Stimulated activated CD4-positive, alpha-beta T cell treated with anti-CD3 and anti-CD28 coated beads, Interleukin-4, amount 100 ng/mL, for 48 hours (primary cell): ENCODE measurements around the gene RPS15A.
"Not testable (repeated sequence)": the region's sequence is repeated elsewhere in the genome, so short reads cannot be mapped to it uniquely, and the experiment has no call there.

Source experiments
- DNase-seq, 2 donors: peaks; one replicate each; pipeline ENCODE4 v3.0.0-alpha.2; 2020; ENCODE audit warnings: low read depth in 2 of 2

The RPS15A gene

DNA sequence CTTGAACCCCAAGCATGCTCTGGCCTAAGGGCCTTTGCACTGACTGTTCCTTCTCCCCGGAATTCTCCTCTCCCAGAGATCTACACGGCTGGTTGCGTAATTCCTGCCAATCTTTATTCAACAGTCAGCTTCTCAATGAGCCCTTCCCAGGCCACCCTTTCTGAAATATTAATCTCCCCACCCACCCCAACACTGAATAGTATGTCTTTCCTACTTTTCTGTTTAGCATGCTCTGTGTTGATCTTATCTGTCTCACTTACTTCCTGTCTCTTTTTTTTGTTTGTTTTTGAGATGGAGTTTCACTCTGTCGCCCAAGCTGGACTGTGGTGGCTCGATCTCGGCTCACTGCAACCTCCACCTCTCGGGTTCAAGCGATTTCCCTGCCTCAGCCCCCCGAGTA, 33.5 kb downstream of the RPS15A start:
- not testable (repeated sequence) for DNase-seq

DNA sequence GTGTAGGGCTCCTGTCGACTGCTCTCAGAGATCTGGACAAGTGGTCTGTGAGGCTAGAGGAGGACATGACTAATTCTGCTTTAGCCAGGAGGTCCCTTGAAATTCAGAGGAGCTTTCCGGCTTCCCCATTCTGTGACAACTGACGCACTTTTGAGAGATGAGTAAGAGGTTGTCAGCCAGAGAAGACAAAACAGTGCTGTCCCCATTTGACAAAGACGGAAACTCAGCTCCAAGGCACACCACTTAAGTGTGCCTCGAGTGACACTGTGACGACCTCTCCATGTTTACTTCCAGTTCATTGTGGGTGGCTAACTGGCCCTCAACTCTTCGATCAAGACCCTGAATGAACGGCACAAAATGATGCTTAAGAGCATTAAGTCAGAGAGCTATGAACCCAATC, 47.3 kb downstream of the RPS15A start:
- not testable (repeated sequence) for DNase-seq

DNA sequence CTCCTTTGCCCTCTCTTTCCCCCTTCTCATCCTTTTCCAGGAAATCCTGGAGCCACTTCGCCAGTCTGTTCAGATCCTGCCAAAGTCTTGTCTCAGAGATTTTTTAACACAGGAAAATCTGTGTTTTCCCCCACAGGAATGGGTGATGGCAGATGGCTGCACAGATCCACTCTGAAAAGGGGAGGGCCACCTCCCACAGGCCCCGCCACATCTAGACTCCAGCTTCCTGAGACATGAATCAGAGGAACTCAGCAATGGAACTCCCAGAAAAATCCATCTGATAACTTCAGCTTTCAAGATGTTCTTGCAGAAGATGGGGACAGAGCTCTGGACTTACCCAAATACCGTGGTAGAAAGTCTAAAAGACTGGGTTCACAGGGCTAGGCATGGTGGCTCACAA, 50.1 kb downstream of the RPS15A start:
- DNase-seq = not testable (repeated sequence)

DNA sequence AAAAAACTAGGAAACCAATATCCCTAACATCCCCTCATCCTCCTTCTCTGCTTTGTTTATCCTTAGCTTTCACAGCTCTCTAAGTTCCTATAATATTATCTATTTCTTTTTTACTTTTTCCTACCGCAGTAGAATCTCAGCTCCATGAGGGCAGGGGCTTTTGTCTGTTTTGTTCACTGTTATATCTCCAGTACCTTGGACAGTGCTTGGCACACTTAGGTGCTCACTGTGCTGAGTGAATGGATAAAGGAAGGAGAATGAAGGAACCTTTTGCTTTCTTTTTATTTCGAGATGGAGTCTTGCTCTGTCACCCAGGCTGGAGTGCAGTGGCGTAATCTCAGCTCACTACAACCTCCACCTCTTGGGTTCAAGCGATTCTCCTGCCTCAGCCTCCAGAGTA, 51.4 kb downstream of the RPS15A start:
- not testable (repeated sequence) for DNase-seq

DNA sequence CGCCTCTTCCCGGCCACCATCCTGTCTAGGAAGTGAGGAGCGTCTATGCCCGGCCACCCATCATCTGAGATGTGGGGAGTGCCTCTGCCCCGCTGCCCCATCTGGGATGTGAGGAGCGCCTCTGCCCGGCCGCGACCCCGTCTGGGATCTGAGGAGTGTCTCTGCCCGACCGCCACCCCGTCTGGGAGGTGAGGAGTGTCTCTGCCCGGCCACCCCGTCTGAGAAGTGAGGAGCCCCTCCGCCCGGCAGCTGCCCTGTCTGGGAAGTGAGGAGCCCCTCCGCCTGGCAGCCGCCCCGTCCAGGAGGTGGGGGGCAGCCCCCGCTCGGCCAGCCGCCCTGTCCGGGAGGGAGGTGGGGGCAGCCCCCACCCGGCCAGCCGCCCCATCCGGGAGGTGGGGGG, 55.9 kb downstream of the RPS15A start:
- not testable (repeated sequence) for DNase-seq
